ENCODE measurements around the gene RUNX1. TPM values are rescaled to one million over a fixed set of nuclear protein-coding genes. Genes with fewer than 3 reads are reported as not detected.
"Not testable (repeated sequence)": the region's sequence is repeated elsewhere in the genome, so short reads cannot be mapped to it uniquely, and the experiment has no call there.

The RUNX1 gene
- total and polyA plus RNA-seq, 4 donors = 23.3 to 100 (median 33.4) TPM

DNA sequence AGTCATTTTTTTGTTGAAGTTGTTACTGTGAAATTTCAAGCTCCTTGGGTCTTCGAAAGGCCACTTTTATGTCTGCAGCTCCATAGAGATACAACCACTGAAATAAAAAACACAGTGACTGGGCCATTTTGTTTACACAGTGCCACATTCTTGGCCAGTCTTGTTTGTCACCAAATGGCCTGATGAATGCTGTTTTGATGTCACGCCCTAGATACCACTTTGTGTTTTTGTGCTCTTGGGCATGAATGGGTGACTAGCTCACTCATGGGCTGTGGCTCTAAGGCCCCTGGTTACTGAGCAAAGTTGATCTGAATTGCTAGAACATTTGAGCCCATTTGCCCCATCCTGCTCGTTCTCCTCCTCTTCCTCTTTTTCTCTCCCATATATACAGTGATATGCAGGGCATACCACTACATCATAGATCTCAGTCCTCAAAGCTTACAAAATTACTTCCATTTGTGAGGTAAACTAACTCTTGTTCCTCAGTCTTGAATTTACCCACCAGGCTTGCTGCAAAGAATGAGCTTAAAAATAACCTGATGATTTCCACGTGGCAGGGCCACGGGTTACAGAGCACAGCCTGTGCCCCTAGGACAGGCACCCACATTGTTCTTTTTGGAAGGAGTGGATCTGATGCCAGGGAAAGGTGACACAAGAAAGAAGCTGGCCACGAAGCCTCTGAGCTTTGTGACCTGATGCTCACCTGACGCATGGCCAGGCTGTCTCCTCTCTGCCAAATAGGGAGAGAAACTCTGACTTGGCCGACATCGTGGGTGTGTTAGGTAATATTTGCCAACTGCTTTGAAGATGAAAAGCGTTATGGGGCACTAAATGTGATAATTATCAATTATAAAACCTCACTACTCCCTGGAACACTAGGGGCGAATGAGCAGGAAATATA lies 92.4 kb downstream of the RUNX1 start:
- no peak overlapping the region for H3K9ac ChIP-seq (ENCODE audit: insufficient read depth in 1 of 2, low read length in 2 of 2)
- H3K27me3 ChIP-seq (ENCODE audit: control insufficient read depth in 3 of 3, insufficient read depth in 3 of 3, low read length in 2 of 3) = no peaks in the 10 kb centered on the region
- WGBS, 2 donors = 59 to 81% methylated on average over 11 of the region's 11 CpGs
- no peaks in the 10 kb centered on the region for H3K36me3 ChIP-seq (ENCODE audit: control insufficient read depth in 4 of 4, insufficient read depth in 4 of 4, low read length in 4 of 4)
- no peak for DNase-seq
- no peak overlapping the region for H3K4me3 ChIP-seq
- H3K27ac ChIP-seq (ENCODE audit: low read depth in 1 of 2, low read length in 1 of 2) = no peak overlapping the region
- peaks cover 0 to 3% (median 1%) of the 10 kb centered on the region in 4 donors for H3K9me3 ChIP-seq (ENCODE audit: control insufficient read depth in 4 of 4, insufficient read depth in 3 of 4, low read length in 3 of 4)
- peaks cover 0 to 1% (median 0%) of the 10 kb centered on the region in 5 donors for H3K4me1 ChIP-seq (ENCODE audit: control insufficient read depth in 5 of 5, insufficient read depth in 5 of 5, low read length in 5 of 5)
- TF ChIP-seq, protein P1, sequence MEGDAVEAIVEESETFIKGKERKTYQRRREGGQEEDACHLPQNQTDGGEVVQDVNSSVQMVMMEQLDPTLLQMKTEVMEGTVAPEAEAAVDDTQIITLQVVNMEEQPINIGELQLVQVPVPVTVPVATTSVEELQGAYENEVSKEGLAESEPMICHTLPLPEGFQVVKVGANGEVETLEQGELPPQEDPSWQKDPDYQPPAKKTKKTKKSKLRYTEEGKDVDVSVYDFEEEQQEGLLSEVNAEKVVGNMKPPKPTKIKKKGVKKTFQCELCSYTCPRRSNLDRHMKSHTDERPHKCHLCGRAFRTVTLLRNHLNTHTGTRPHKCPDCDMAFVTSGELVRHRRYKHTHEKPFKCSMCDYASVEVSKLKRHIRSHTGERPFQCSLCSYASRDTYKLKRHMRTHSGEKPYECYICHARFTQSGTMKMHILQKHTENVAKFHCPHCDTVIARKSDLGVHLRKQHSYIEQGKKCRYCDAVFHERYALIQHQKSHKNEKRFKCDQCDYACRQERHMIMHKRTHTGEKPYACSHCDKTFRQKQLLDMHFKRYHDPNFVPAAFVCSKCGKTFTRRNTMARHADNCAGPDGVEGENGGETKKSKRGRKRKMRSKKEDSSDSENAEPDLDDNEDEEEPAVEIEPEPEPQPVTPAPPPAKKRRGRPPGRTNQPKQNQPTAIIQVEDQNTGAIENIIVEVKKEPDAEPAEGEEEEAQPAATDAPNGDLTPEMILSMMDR (IDR thresholded peaks at IDR 0.05; ENCODE audit: control extremely low read depth, extremely low read depth) = no peak
- no peak for ATAC-seq (ENCODE audit: insufficient read depth, low FRiP score)

DNA sequence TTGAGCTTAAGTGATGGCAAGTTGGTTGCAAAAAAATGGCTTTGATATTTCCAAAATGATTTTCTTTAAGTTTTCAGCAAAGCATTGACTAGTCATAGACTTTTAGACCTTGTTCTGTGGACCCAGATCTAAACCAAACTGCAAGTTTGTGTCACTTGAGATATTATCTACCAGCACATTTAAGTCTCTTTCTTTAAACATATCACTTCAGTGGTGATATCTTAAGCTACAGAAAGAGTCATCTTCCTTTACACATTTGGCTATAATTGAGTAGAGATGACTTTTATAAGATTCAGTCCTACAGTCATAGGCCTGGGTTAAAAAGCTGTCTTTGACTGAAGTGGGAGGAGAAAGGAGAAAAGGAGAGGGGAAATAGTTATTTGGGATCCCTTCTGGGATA lies 95.2 kb downstream of the RUNX1 start:
- peaks cover 0 to 3% (median 1%) of the 10 kb centered on the region in 4 donors for H3K9me3 ChIP-seq (ENCODE audit: control insufficient read depth in 4 of 4, insufficient read depth in 3 of 4, low read length in 3 of 4)
- peaks cover 0 to 6% (median 0%) of the 10 kb centered on the region in 5 donors for H3K4me1 ChIP-seq (ENCODE audit: control insufficient read depth in 5 of 5, insufficient read depth in 5 of 5, low read length in 5 of 5)
- no peak overlapping the region for H3K27ac ChIP-seq (ENCODE audit: low read depth in 1 of 2, low read length in 1 of 2)
- H3K9ac ChIP-seq (ENCODE audit: insufficient read depth in 1 of 2, low read length in 2 of 2) = no peak overlapping the region
- TF ChIP-seq, protein P1 (IDR thresholded peaks at IDR 0.05; ENCODE audit: control extremely low read depth, extremely low read depth) = no peak
- H3K4me3 ChIP-seq = no peak overlapping the region
- H3K27me3 ChIP-seq (ENCODE audit: control insufficient read depth in 3 of 3, insufficient read depth in 3 of 3, low read length in 2 of 3) = no peaks in the 10 kb centered on the region
- H3K36me3 ChIP-seq (ENCODE audit: control insufficient read depth in 4 of 4, insufficient read depth in 4 of 4, low read length in 4 of 4) = no peaks in the 10 kb centered on the region
- ATAC-seq (ENCODE audit: insufficient read depth, low FRiP score) = no peak
- no peak for DNase-seq

DNA sequence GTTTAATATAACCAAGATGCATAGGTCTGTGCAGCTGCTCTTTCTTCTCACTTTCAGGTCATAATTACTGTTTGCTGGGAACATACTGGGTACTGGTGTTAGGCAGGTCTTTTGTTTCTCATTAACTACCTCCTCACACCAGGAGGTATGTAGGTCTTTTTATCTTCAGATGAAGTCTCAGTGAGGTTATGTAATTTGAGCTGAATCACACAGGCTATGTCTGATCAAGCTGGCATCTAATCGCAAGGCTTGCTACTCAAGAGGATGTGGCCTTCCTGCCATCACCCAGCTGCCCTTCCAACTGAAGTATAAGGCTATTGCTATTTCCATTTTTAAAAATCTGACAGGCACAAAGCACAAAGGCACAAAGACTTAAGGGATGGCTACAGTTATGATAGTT lies 96.4 kb downstream of the RUNX1 start:
- Histone ChIP-seq H3K4me3 (no peak overlapping the region), H3K27ac (ENCODE audit: low read depth in 1 of 2, low read length in 1 of 2) (no peak overlapping the region), H3K4me1 (ENCODE audit: control insufficient read depth in 5 of 5, insufficient read depth in 5 of 5, low read length in 5 of 5) (peaks cover 0 to 6% (median 0%) of the 10 kb centered on the region in 5 donors), H3K36me3 (ENCODE audit: control insufficient read depth in 4 of 4, insufficient read depth in 4 of 4, low read length in 4 of 4) (no peaks in the 10 kb centered on the region), H3K9ac (ENCODE audit: insufficient read depth in 1 of 2, low read length in 2 of 2) (no peak overlapping the region), H3K27me3 (ENCODE audit: control insufficient read depth in 3 of 3, insufficient read depth in 3 of 3, low read length in 2 of 3) (no peaks in the 10 kb centered on the region), H3K9me3 (ENCODE audit: control insufficient read depth in 4 of 4, insufficient read depth in 3 of 4, low read length in 3 of 4) (peaks cover 0 to 3% (median 1%) of the 10 kb centered on the region in 4 donors)
- DNase-seq (no peak), ATAC-seq (ENCODE audit: insufficient read depth, low FRiP score) (no peak)
- 31 to 57% methylated on average over 1 of the region's 1 CpG for WGBS, 2 donors
- TF ChIP-seq, protein P1 (IDR thresholded peaks at IDR 0.05; ENCODE audit: control extremely low read depth, extremely low read depth) = no peak

DNA sequence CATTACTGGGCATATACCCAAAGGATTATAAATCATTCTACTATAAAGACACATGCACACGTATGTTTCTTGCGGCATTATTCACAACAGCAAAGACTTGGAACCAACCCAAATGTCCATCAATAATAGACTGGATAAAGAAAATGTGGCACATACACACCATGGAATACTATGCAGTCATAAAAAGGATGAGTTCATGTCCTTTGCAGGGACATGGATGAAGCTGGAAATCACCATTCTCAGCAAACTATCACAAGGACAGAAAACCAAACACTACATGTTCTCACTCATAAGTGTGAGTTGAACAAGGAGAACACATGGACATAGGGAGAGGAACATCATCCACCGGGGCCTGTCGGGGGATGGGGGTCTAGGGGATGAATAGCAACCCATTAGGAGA lies 97.2 kb downstream of the RUNX1 start:
- H3K36me3 ChIP-seq (ENCODE audit: control insufficient read depth in 4 of 4, insufficient read depth in 4 of 4, low read length in 4 of 4); H3K4me1 ChIP-seq (ENCODE audit: control insufficient read depth in 5 of 5, insufficient read depth in 5 of 5, low read length in 5 of 5); ATAC-seq (ENCODE audit: insufficient read depth, low FRiP score); H3K4me3 ChIP-seq; H3K27ac ChIP-seq (ENCODE audit: low read depth in 1 of 2, low read length in 1 of 2); H3K27me3 ChIP-seq (ENCODE audit: control insufficient read depth in 3 of 3, insufficient read depth in 3 of 3, low read length in 2 of 3); H3K9ac ChIP-seq (ENCODE audit: insufficient read depth in 1 of 2, low read length in 2 of 2); DNase-seq; H3K9me3 ChIP-seq (ENCODE audit: control insufficient read depth in 4 of 4, insufficient read depth in 3 of 4, low read length in 3 of 4): not testable (repeated sequence)
- WGBS, 2 donors = 85 to 91% methylated on average over 4 of the region's 4 CpGs

Measured in lung (tissue), 12 donors.